Left renal cortex interstitium (tissue), 4 donors: ENCODE results near the gene RECQL. TPM values are rescaled to one million over a fixed set of nuclear protein-coding genes. Genes with fewer than 3 reads are reported as not detected.
"Not testable (repeated sequence)": the region's sequence is repeated elsewhere in the genome, so short reads cannot be mapped to it uniquely, and the experiment has no call there.

Source experiments
- DNase-seq, 4 donors: peaks; one replicate each; pipeline ENCODE4 v3.0.0-alpha.2; 2013; ENCODE audit warnings: low read depth in 4 of 4, low spot score in 2 of 4, missing footprints in 1 of 4
- polyA plus RNA-seq, 4 donors: library from polyadenylated mRNA; unstranded; fragments of 120-200 nt; gene quantifications; one replicate each; pipeline ENCODE4 v1.2.1, GENCODE V29; 2013; ENCODE audit not compliant: insufficient read length in 4 of 4

Gene RECQL
- polyA plus RNA-seq, 4 donors, result 26.8 to 36.7 (median 31.9) TPM

- DNase-seq, result no peak
These were observed 71.4 kb downstream of the RECQL start for GRCh38 chr12:21429994-21430393.

GRCh38 chr12:21428241-21428640 is 73.2 kb downstream of the RECQL start:
- DNase-seq, result no peak

- not testable (repeated sequence) for DNase-seq
These were observed 82.3 kb downstream of the RECQL start for GRCh38 chr12:21419009-21419699.

Other genes with a start within 250 kb of the RECQL start
- under 1 TPM; 0.05 to 0.97 (median 0.23) TPM for gene SLCO1A2, start 166.7 kb downstream of the RECQL start, polyA plus RNA-seq
- not detected for gene IAPP, start 128.7 kb downstream of the RECQL start, polyA plus RNA-seq
- 10 to 100 TPM; 16.1 to 26.2 (median 17.8) TPM for gene PYROXD1, start 64.0 kb downstream of the RECQL start, polyA plus RNA-seq
- gene GOLT1B, start 154 bp upstream of the RECQL start, polyA plus RNA-seq, result 10 to 100 TPM; 32.5 to 42.9 (median 39.9) TPM
- gene SPX, start 24.7 kb upstream of the RECQL start, polyA plus RNA-seq, result 10 to 100 TPM; 14.4 to 18.2 (median 15.4) TPM
- under 1 TPM in 2 of 4 donors, not detected in 2; 0.16 to 0.32 TPM for gene GYS2, start 103.2 kb upstream of the RECQL start, polyA plus RNA-seq
- 1,000 to 10,000 TPM; 1,222 to 1,798 (median 1,438) TPM for gene LDHB, start 156.2 kb upstream of the RECQL start, polyA plus RNA-seq